NOMO-1 (cell line): ENCODE results near the gene CHRD.

Experiments used
- DNase-seq, 2 experiments: peaks; one replicate each; lab custom pipeline; 2025; ENCODE audit not compliant: unreplicated experiment in 2 of 2; lab: John Stamatoyannopoulos, UW

CHRD gene

DNA sequence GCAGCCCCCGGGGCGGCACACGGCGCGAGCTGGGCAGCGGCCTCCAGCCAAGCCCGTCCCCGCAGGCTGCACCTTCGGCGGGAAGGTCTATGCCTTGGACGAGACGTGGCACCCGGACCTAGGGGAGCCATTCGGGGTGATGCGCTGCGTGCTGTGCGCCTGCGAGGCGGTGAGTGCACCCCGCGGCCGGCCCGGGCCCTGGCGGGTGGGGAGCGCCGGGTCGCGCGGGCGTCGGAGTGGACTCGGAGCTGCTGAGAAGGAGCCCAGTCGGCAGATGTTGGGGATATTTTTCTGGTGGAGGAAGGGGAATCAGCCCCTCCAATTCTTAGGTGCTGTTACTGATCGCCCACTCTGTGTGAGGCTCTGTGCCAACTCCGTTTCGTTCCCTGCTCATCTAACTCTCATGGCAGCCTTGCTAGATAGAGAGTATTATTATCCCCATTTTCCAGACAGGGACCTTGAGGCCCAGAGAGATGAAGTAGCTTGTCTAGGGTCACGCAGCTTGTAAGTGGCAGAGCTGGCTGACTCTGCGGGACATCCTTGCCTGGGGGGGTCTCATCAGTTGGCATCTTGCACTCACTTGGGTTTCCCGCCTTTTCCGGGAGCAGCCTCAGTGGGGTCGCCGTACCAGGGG, 890 bp downstream of the CHRD start:
- no peak for DNase-seq

GRCh38 chr3:184381261-184382224, 1.7 kb downstream of the CHRD start:
- peak; percentile 54 to 68 for DNase-seq

DNA sequence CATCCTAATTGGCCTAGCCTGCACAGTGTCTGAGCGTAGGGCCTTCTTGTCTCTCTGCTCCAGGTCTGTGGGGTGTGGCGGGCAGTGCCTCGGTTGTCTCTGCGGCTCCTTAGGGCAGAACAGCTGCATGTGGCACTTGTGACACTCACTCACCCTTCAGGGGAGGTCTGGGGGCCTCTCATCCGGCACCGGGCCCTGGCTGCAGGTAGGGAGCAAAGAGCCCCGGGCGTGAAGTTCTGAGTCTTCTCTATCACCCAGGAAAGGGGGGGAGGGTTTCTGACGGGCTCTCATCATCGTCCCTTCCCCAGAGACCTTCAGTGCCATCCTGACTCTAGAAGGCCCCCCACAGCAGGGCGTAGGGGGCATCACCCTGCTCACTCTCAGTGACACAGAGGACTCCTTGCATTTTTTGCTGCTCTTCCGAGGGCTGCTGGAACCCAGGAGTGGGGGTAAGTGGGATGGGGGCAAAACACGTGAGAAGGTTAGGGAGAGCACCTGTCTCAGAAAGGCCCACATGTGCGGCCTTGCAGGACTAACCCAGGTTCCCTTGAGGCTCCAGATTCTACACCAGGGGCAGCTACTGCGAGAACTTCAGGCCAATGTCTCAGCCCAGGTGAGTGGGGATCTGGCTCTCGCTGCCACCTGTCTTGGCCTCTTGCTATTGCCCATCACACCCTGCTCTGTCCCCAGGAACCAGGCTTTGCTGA, 2.6 kb downstream of the CHRD start:
- DNase-seq = no peak

DNA sequence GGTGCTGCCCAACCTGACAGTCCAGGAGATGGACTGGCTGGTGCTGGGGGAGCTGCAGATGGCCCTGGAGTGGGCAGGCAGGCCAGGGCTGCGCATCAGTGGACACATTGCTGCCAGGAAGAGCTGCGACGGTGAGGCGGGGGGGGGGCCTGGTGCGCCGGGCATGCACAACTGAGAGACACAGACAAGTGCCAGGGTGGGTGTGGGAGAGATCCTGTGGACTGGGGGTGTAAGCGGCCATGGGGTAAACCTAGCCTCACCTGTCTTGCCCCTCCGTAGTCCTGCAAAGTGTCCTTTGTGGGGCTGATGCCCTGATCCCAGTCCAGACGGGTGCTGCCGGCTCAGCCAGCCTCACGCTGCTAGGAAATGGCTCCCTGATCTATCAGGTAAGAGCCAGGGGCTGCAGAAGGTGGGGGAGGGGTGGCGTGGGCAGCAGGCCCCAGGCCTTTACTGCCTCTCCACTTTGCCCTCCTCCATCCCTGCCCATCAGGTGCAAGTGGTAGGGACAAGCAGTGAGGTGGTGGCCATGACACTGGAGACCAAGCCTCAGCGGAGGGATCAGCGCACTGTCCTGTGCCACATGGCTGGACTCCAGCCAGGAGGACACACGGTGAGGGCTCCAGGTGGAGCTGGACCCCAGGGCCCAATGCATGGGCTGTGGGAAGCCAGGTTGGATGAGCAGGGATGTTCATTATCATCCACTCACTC, 3.3 kb downstream of the CHRD start:
- no peak for DNase-seq

GRCh38 chr3:184384342-184384741, 4.5 kb downstream of the CHRD start:
- no peak for DNase-seq

- no peak for DNase-seq
Observed at GRCh38 chr3:184384856-184385422, 5.1 kb downstream of the CHRD start.

- no peak for DNase-seq
Observed at GRCh38 chr3:184386047-184386806, 6.4 kb downstream of the CHRD start.

DNA sequence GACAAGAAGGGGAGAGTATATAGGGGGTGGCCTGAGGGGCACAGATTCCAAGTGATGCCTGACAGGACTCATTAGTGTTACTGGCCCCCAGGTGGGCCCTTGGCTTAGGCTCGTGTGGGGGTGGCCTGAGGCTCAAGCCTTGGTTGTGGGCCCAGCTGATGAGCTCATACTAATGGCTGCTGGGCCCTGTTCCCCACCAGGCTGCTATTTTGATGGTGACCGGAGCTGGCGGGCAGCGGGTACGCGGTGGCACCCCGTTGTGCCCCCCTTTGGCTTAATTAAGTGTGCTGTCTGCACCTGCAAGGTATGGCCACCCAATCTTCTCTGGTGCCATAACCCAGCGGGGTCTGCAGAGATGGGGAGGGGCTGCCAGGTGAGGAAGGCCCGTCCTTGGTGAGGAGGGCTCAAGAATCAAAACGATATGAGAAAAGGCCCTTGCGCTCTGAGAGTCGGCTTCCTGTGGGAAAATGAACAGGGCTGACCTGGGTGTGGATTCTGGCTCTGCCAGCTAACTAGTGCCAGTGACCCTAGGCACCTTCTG, 7.4 kb downstream of the CHRD start:
- no peak for DNase-seq

GRCh38 chr3:184388164-184388935, 8.5 kb downstream of the CHRD start:
- DNase-seq = no peak

GRCh38 chr3:184388936-184389230, 9.0 kb downstream of the CHRD start:
- DNase-seq = no peak

GRCh38 chr3:184389384-184389783, 9.5 kb downstream of the CHRD start:
- DNase-seq = no peak

DNA sequence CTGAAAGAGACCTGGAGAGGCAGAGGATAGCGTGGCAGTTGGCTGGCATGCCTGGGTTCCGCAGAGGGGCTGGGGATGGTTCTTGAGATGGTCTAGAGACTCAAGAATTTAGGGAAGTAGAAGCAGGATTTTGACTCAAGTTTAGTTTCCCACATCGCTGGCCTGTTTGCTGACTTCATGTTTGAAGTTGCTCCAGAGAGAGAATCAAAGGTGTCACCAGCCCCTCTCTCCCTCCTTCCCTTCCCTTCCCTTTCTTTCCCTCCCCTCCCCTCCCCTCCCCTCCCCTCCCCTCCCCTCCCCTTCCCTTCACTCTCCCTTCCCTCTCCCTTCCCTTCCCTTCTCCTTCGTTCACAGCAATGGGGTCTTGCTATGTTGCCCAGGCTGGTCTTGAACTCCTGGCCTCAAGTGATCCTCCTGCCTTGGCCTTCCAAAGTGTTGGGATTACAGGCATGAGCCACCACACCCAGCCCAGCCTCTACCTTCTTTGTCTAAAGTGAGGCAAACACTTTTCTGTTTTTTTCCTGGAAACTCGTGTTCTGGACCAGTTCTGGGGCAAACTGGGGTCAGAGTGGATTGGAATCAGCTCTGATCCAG, 10.2 kb downstream of the CHRD start:
- peak in 1 of 2 experiments; percentile 42 for DNase-seq

- DNase-seq = no peak
Observed at GRCh38 chr3:184391266-184391665, 11.4 kb downstream of the CHRD start.

DNA sequence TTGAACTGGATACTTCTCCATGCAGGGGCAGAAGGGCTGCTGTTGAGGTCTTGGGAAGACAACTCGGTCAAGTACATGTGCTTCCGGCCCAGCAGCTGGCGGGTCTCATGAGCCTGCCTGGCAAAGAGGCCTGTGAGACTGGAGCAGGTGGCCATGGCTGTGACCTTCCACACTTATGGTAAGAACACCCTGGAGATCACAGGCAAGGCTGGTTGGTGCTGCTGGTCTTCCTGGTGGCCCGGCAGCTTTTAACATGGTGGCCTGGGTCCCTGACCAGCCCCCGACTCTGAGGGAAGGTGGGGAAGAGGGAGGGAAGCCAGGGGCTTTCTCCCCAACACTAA, 15.4 kb downstream of the CHRD start:
- DNase-seq = no peak

GRCh38 chr3:184399410-184399809, 19.6 kb downstream of the CHRD start:
- DNase-seq = no peak

DNA sequence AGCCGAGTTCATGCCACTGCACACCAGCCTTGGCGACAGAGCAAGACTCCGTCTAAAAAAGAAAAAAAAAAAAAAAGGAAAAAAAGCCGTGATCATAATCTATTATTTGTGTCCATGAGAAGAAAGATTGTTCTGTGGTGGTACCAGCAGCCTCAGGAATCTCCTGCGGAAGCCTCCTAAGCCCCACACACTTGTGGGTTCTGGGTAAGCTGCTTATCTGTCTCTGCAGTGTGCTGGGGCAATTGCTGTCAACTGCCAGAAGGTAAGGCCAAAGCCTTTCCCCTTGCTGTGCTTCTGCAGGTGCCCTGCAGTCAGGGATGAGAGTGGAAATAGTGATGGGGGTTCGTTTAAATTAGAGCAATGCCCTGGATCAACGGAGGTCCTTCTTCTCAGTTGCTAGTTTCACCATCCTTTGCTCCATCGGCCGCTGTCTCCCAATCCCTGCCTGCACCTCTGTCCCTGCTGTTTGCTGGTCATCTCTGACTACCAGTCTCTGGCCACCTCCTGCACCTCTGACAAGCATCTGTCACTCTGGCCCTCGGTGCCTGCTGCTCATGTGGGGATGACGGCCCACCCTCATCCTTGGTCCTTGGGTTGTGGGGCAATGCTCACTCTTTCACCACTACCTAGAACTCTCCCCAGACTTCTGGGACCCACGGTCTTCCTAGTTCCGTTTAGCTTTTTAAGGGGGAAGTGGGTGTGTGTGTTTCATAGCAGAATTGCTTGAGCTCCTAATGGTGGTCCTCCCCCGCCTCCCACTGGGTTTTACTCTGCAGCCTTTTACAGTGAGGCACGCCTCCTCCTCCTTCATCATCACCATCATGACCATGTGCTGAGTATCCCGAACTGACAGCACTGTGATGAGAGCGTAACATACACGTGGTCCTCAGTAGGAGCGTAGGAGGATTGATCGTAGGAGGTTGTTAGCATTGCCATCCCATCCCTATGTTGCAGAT, 25.5 kb downstream of the CHRD start:
- DNase-seq = no peak

DNA sequence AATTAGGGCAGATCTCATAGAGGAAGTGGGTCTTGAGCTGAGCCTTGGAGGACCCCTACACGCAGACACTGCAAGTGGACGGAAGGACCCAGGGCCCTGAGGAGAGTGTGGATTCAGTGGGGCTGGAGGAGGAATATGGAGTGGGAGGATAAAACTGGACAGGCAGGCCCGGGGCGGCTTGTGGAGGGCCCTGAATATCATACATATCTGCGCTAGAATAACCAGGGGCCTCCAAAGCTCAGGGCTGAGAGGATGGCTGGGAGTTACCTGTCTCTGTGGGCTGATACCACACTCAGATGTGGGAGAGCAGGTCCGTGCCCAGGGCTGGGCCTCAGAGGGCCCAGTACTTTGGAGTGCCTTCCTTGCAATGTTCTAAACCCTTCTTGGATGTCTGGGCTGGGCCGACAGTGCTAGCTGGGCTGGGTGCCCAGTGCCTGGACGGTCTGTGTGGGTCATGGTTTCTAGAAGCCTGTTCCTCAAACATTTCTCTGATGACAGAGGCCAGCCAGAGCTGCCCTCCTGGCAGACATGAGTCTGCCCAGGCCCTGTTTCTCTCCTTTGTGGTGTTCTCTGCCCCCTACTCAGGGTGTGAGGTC, 29.6 kb downstream of the CHRD start:
- DNase-seq = no peak
